IMR-90 (cell line): ENCODE data around the gene HOTAIR. TPM values are rescaled to one million over a fixed set of nuclear protein-coding genes. Genes with fewer than 3 reads are reported as not detected.

Experiments used
- ATAC-seq: fragments of 200-7000 bp; cut with Tn5 transposase; 2 replicates; pipeline ENCODE4 v1.9.1; 2020; ENCODE audit warnings: low read depth, mild to moderate bottlenecking, moderate library complexity
- BruUV-seq: library from RNA; stranded (reverse); fragments of 400-500 nt; replicated peaks from 2 replicates; lab custom pipeline; 2021; lab: Mats Ljungman, UMichigan
- CTCF ChIA-PET: fragments of 300-600 bp; formaldehyde crosslinking; extraction: SDS; loops from one replicate; lab custom pipeline; 2021; ENCODE audit warnings: antibody characterized with exemption; lab: Yijun Ruan, JAX
- POLR2A ChIA-PET: fragments of 300-600 bp; sonication (Branson Sonifier 250); formaldehyde crosslinking; loops from one replicate; lab custom pipeline; 2022; ENCODE audit warnings: antibody characterized with exemption; ENCODE audit not compliant: unreplicated experiment; lab: Charles Lee
- DNase-seq: peaks from one replicate; pipeline ENCODE4 v3.0.0; 2013
- H2AFZ ChIP-seq: replicated peaks from 2 replicates; pipeline ENCODE3; 2013; ENCODE audit warnings: low read length, mild to moderate bottlenecking; ENCODE audit not compliant: poor library complexity
- H2AK5ac ChIP-seq: 2 replicates; pipeline ENCODE4 v1.6.1; 2013; ENCODE audit warnings: low read depth, low read length, inconsistent platforms
- H2AK9ac ChIP-seq: replicated peaks from 2 replicates; pipeline ENCODE3; 2013; ENCODE audit warnings: mild to moderate bottlenecking, low read depth, low read length, moderate library complexity; ENCODE audit not compliant: poor library complexity
- H2BK120ac ChIP-seq: 2 replicates; pipeline ENCODE4 v1.6.1; 2013; ENCODE audit warnings: low read depth, low read length, inconsistent platforms
- H2BK15ac ChIP-seq: 3 replicates; pipeline ENCODE4 v1.6.1; 2013; ENCODE audit warnings: low read depth, low read length, inconsistent platforms
- H2BK20ac ChIP-seq: 2 replicates; pipeline ENCODE4 v1.6.1; 2013; ENCODE audit warnings: low read depth, mild to moderate bottlenecking, inconsistent platforms, low read length, moderate library complexity
- H2BK5ac ChIP-seq: 2 replicates; pipeline ENCODE4 v1.6.1; 2013; ENCODE audit warnings: mild to moderate bottlenecking, low read depth, low read length, inconsistent platforms; ENCODE audit not compliant: poor library complexity, severe bottlenecking
- H3K14ac ChIP-seq: replicated peaks from 2 replicates; pipeline ENCODE4 v1.6.1; 2013; ENCODE audit warnings: low read depth, low read length, inconsistent platforms
- H3K18ac ChIP-seq: 2 replicates; pipeline ENCODE4 v1.6.1; 2013; ENCODE audit warnings: low read depth, low read length, control low read depth
- H3K23ac ChIP-seq: 2 replicates; pipeline ENCODE4 v1.6.1; 2013; ENCODE audit warnings: low read depth, low read length, inconsistent platforms
- H3K27ac ChIP-seq: 2 replicates; pipeline ENCODE4 v1.5.1; 2013; ENCODE audit warnings: mild to moderate bottlenecking, control low read depth, low read length; ENCODE audit not compliant: insufficient read depth
- H3K27me3 ChIP-seq: 2 replicates; pipeline ENCODE4 v1.6.1; 2013; ENCODE audit warnings: low read length; ENCODE audit not compliant: control insufficient read depth, insufficient read depth
- H3K36me3 ChIP-seq: 2 replicates; pipeline ENCODE4 v1.6.1; 2013; ENCODE audit warnings: low read length, mixed read lengths; ENCODE audit not compliant: control insufficient read depth, insufficient read depth
- H3K4ac ChIP-seq: 2 replicates; pipeline ENCODE4 v1.6.1; 2013; ENCODE audit warnings: low read depth, low read length, inconsistent platforms
- H3K4me1 ChIP-seq: 2 replicates; pipeline ENCODE4 v1.6.1; 2013; ENCODE audit warnings: low read length, mixed read lengths; ENCODE audit not compliant: control insufficient read depth, insufficient read depth
- H3K4me2 ChIP-seq: 2 replicates; pipeline ENCODE4 v1.6.1; 2013; ENCODE audit warnings: low read depth, mild to moderate bottlenecking, control low read depth, low read length, moderate library complexity
- H3K4me3 ChIP-seq: 2 replicates; pipeline ENCODE4 v1.5.1; 2013; ENCODE audit warnings: low read depth, mild to moderate bottlenecking, control low read depth, low read length, moderate library complexity; ENCODE audit not compliant: insufficient read depth
- H3K56ac ChIP-seq: 2 replicates; pipeline ENCODE4 v1.6.1; 2013; ENCODE audit warnings: low read length, inconsistent platforms; ENCODE audit not compliant: insufficient read depth; ENCODE audit errors: extremely low read depth
- H3K79me1 ChIP-seq, 2 experiments: 2 replicates each; pipeline ENCODE4 v1.6.1; 2013; ENCODE audit warnings: low read length in 2 of 2, inconsistent platforms in 1 of 2, low read depth in 1 of 2
- H3K9ac ChIP-seq: 2 replicates; pipeline ENCODE4 v1.6.1; 2013; ENCODE audit warnings: low read depth, low read length, control low read depth
- H3K9me1 ChIP-seq: 2 replicates; pipeline ENCODE4 v1.6.1; 2013; ENCODE audit warnings: low read length, inconsistent platforms; ENCODE audit not compliant: insufficient read depth
- H3K9me3 ChIP-seq: 2 replicates; pipeline ENCODE4 v1.6.1; 2013; ENCODE audit warnings: low read length; ENCODE audit not compliant: control insufficient read depth, insufficient read depth
- H4K20me1 ChIP-seq: 2 replicates; pipeline ENCODE4 v1.6.1; 2013; ENCODE audit warnings: low read length, inconsistent platforms; ENCODE audit not compliant: insufficient read depth
- H4K5ac ChIP-seq: 2 replicates; pipeline ENCODE4 v1.6.1; 2013; ENCODE audit warnings: mild to moderate bottlenecking, low read depth, low read length, control low read depth
- H4K8ac ChIP-seq, 2 experiments: 2 replicates each; pipeline ENCODE4 v1.6.1; 2013; ENCODE audit warnings: low read depth in 2 of 2, low read length in 2 of 2, control low read depth in 1 of 2, inconsistent platforms in 1 of 2
- H4K91ac ChIP-seq: 2 replicates; pipeline ENCODE4 v1.6.1; 2013; ENCODE audit warnings: low read depth, low read length, inconsistent platforms; ENCODE audit not compliant: insufficient read depth
- FOS ChIP-seq: fragments of 150-350 bp; IDR thresholded peaks from 2 replicates; pipeline ENCODE4 v1.6.1; 2016; ENCODE audit warnings: low read depth, low read length
- MAZ ChIP-seq: IDR thresholded peaks from 2 replicates; pipeline ENCODE4 v1.6.1; 2012; ENCODE audit warnings: low read depth, mild to moderate bottlenecking, low read length, improper control_type of control experiment, moderate library complexity, borderline replicate concordance
- MXI1 ChIP-seq: IDR thresholded peaks from 2 replicates; pipeline ENCODE4 v1.6.1; 2012; ENCODE audit warnings: low read depth, mild to moderate bottlenecking, low read length, moderate library complexity, borderline replicate concordance
- RCOR1 ChIP-seq: IDR thresholded peaks from 2 replicates; pipeline ENCODE4 v1.6.1; 2012; ENCODE audit warnings: mild to moderate bottlenecking, low read length, improper control_type of control experiment; ENCODE audit not compliant: insufficient replicate concordance
- SMC3 ChIP-seq: fragments of 150-350 bp; IDR thresholded peaks from 2 replicates; pipeline ENCODE4 v1.6.1; 2016; ENCODE audit warnings: low read depth, mild to moderate bottlenecking, antibody characterized with exemption, low read length, moderate library complexity
- WGBS, 2 experiments: methylation state at CpG; one replicate each; pipeline versions ENCODE4 v1.1.5 to v1.1.7; 2013; ENCODE audit warnings: missing lambda C conversion rate in 2 of 2; ENCODE audit not compliant: insufficient read length in 1 of 2; ENCODE audit errors: extremely low coverage in 2 of 2; 5-methylcytosine and 5-hydroxymethylcytosine counted together
- dilution Hi-C: fragments of 300-500 bp; cut with HindIII; formaldehyde crosslinking; loops from one replicate; pipeline ENCODE4 v1.14.3; 2018; ENCODE audit warnings: low sequenced_read_pairs; ENCODE audit not compliant: unreplicated experiment
- in situ Hi-C: fragments of 300-500 bp; cut with MboI; formaldehyde crosslinking; loops from 3 replicates; pipeline ENCODE4 v1.14.3; 2019; ENCODE audit warnings: low sequenced_read_pairs, inconsistent platforms, mixed read lengths
- intact Hi-C: fragments of 100-400 bp; cut with micrococcal nuclease; formaldehyde crosslinking; loops from 2 replicates; pipeline ENCODE4 v1.10.0; 2022
- polyA plus RNA-seq, 3 experiments: library from polyadenylated mRNA; depleted of rRNA; stranded (reverse); fragments of >200 nt; gene quantifications; 2 replicates each; pipeline ENCODE4 v1.2.3, GENCODE V29; 2012; ENCODE audit warnings: low replicate concordance in 1 of 3
- total RNA-seq: library from RNA; depleted of rRNA; stranded (reverse); fragments of >200 nt; gene quantifications from 2 replicates; pipeline ENCODE4 v1.2.3, GENCODE V29; 2012
- TF ChIP-seq, protein P1 (sequence below): fragments of 150-350 bp; IDR thresholded peaks from 2 replicates; pipeline ENCODE4 v1.6.1; 2017; ENCODE audit warnings: mild to moderate bottlenecking, antibody characterized with exemption, low read length, low read depth

Gene HOTAIR
- total and polyA plus RNA-seq, 2 of the 4 experiments (the other 2 are of a cell fraction): not detected

DNA sequence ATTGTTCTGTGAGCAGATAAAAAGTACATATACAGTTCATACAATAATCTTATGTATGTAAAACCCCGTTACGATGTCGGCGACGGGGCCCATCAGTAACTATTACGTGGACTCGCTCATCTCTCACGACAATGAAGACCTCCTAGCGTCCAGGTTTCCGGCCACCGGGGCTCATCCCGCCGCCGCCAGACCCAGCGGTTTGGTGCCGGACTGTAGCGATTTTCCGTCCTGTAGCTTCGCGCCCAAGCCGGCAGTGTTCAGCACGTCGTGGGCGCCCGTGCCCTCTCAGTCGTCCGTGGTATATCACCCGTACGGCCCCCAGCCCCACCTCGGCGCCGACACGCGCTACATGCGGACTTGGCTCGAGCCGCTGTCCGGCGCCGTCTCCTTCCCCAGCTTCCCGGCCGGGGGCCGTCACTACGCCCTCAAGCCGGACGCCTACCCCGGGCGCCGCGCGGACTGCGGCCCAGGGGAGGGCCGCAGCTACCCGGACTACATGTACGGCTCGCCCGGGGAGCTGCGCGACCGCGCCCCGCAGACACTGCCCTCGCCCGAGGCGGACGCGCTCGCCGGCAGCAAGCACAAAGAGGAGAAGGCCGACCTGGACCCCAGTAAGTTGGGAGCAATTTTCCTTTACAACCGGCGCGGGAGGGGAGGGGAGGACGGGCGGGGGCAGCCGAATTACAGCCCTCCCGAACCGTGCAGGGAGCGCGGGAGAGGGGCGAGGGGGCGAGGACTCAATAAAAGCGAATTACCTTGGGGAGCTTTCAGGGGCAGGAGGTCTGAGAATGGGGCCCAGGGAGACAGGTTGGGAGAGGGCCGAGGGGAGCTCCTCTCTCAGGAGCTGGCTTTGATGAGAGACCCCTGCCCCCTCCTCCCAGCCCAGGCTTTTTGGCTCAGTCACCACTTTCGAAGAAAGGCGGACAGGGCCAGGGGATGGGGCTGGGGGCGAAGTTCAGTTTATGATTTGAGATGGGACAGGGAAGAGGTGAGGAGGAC lies 25.7 kb upstream of the HOTAIR start, which contains the start of gene HOXC9:
Gene HOXC9, plus strand, starts transcription at position 46 of the 999 bp plus-strand sequence. Its CDS starts 28 bp downstream, at position 74.
- peak within 1 kb of the TSS; percentile 32 for H3K4me3 ChIP-seq
- DNase-seq (no peak), ATAC-seq (peak; percentile 25; the same call in 1 of the 2 replicates)
- H2BK5ac ChIP-seq: no peak within 1 kb of the TSS
- no peak within 1 kb of the TSS for H3K23ac ChIP-seq
- no peak within 1 kb of the TSS for H2AK9ac ChIP-seq
- BruUV-seq: no TSS peak
- CTCF ChIA-PET: interaction anchor here (1.1 to 1.9 kb wide), 4 partner anchors 13 to 208 kb away, joined by 3 to 9 read pairs (median 4); partner anchors contain the start of gene HOXC10
- H2BK120ac ChIP-seq: no peak within 1 kb of the TSS
- no peak within 1 kb of the TSS for H4K8ac ChIP-seq
- H3K9me1 ChIP-seq: no peaks in the 10 kb centered on the region
- no peak within 1 kb of the TSS for H2AK5ac ChIP-seq
- POLR2A ChIA-PET: interaction anchor here (0.6 kb wide), 1 partner anchor 20 kb away, joined by 3 read pairs; no protein-coding TSS in a partner anchor
- H4K20me1 ChIP-seq: no peaks in the 10 kb centered on the region
- H4K91ac ChIP-seq: no peak within 1 kb of the TSS
- in situ Hi-C loops (no loop called here), intact Hi-C loops (loop anchor here (10.0 kb wide), 1 partner anchor 296 kb away; no protein-coding TSS in a partner anchor), dilution Hi-C loops (no loop called here)
- peaks cover 98% of the 10 kb centered on the region for H3K27me3 ChIP-seq
- no peak for TF ChIP-seq MXI1
- no peak for TF ChIP-seq FOS
- TF ChIP-seq, protein P1, sequence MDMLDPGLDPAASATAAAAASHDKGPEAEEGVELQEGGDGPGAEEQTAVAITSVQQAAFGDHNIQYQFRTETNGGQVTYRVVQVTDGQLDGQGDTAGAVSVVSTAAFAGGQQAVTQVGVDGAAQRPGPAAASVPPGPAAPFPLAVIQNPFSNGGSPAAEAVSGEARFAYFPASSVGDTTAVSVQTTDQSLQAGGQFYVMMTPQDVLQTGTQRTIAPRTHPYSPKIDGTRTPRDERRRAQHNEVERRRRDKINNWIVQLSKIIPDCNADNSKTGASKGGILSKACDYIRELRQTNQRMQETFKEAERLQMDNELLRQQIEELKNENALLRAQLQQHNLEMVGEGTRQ: no peak
- TF ChIP-seq MAZ: no peak
- no peak for TF ChIP-seq SMC3
- no peak for TF ChIP-seq RCOR1
- 0 out of 2 replicates have a peak, but pooled peaks cover under 1% of the 10 kb centered on the region for H3K4me1 ChIP-seq
- H3K4ac ChIP-seq: no peak within 1 kb of the TSS
- no peak within 1 kb of the TSS for H3K18ac ChIP-seq
- H3K9ac ChIP-seq: no peak within 1 kb of the TSS
- peak within 1 kb of the TSS; percentile 95 for H3K4me2 ChIP-seq
- peak within 1 kb of the TSS; percentile 84 for H2AFZ ChIP-seq
- H3K14ac ChIP-seq: no peak within 1 kb of the TSS
- H3K79me1 ChIP-seq: no peaks in the 10 kb centered on the region
- no peaks in the 10 kb centered on the region for H3K36me3 ChIP-seq
- WGBS, 2 experiments: 1% methylated on average over 44 of the region's 87 CpGs; no CpG with 5 or more reads in 1 of the 2 experiments
- H2BK20ac ChIP-seq: no peak within 1 kb of the TSS
- no peak within 1 kb of the TSS for H3K27ac ChIP-seq
- no peak within 1 kb of the TSS for H3K56ac ChIP-seq
- H3K9me3 ChIP-seq: peaks cover 8% of the 10 kb centered on the region; the same call in 1 of the 2 replicates
- H4K5ac ChIP-seq: no peak within 1 kb of the TSS
- no peak within 1 kb of the TSS for H2BK15ac ChIP-seq
